ENCODE results near the gene TCHH.
"Not testable (repeated sequence)": the region's sequence is repeated elsewhere in the genome, so short reads cannot be mapped to it uniquely, and the experiment has no call there.

The TCHH gene

DNA sequence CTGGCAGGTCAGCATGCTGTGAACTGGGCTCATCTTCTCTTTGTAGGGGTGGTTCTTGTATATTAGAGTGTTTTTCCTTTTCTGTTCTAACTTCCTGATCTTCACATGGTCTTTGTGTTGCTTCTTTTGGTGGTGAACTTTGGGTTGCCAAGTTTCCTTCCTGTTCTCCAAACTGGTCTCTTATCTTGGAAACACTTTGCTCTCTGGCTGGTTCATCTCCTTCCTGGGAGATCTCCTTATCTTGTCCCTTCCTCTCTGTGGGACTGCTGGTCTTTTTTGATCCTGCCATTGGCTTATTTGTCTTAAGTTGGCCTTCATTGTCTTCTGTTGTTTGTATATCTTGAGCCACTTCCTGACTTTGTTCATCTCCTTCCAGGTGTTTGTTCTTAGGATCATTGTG, 28.5 kb downstream of the TCHH start:
- DNase-seq (ENCODE audit: low spot score), result no peak
- in situ Hi-C loops (cut with MboI; ENCODE audit: low sequenced_read_pairs, unreplicated experiment), result no loop called here

DNA sequence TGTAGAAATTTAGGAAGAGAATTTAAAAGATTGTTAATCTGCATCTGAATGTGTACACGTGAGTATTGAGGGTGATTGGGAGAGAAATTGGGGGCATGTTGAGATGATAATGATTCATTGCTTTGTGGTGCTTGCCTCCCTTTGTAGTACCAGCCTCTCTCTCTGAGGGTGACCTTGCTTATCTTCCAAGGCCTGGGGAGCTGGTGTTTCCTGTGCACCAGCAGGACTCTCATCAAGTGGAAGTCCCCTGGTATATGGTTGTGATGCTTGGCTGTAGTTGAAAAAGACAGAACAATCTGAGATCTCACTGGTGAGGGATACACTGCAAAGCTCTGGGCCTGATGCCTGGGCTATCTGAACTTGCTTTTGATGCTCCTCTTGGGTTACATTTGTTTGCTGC, 30.4 kb downstream of the TCHH start:
- DNase-seq (ENCODE audit: low spot score), result no peak
- in situ Hi-C loops (cut with MboI; ENCODE audit: low sequenced_read_pairs, unreplicated experiment), result no loop called here
- TF ChIP-seq, protein P1, sequence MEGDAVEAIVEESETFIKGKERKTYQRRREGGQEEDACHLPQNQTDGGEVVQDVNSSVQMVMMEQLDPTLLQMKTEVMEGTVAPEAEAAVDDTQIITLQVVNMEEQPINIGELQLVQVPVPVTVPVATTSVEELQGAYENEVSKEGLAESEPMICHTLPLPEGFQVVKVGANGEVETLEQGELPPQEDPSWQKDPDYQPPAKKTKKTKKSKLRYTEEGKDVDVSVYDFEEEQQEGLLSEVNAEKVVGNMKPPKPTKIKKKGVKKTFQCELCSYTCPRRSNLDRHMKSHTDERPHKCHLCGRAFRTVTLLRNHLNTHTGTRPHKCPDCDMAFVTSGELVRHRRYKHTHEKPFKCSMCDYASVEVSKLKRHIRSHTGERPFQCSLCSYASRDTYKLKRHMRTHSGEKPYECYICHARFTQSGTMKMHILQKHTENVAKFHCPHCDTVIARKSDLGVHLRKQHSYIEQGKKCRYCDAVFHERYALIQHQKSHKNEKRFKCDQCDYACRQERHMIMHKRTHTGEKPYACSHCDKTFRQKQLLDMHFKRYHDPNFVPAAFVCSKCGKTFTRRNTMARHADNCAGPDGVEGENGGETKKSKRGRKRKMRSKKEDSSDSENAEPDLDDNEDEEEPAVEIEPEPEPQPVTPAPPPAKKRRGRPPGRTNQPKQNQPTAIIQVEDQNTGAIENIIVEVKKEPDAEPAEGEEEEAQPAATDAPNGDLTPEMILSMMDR (IDR thresholded peaks at IDR 0.05; ENCODE audit: borderline replicate concordance, control extremely low read depth, extremely low read depth, insufficient read depth, missing control alignments), result no peak

More for the DNA sequence above, 28.5 kb downstream of the TCHH start:
- TF ChIP-seq, protein P1 (IDR thresholded peaks at IDR 0.05; ENCODE audit: borderline replicate concordance, control extremely low read depth, extremely low read depth, insufficient read depth, missing control alignments), result no peak

DNA sequence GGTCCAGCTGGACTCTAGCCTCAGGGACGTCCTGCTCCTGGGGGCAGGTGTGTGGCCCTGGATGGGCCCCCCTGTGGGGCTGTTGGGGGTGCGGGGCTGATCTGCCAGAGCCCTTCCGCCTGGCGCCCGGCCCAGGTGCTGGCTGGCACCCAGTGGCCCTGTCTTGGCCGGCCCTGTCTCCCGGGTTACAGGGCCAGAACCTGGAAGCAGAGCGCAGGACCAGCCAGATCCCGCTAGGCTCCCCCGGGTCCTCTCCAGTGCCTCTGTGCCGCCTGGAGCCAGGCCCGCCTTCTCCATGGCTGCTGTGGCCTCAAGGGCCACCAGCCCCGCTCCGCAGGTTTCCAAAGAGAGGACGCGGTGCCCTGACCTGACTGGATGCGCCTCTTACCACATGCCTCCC, 34.2 kb downstream of the TCHH start:
- in situ Hi-C loops (cut with MboI; ENCODE audit: low sequenced_read_pairs, unreplicated experiment), result not testable (repeated sequence)

DNA sequence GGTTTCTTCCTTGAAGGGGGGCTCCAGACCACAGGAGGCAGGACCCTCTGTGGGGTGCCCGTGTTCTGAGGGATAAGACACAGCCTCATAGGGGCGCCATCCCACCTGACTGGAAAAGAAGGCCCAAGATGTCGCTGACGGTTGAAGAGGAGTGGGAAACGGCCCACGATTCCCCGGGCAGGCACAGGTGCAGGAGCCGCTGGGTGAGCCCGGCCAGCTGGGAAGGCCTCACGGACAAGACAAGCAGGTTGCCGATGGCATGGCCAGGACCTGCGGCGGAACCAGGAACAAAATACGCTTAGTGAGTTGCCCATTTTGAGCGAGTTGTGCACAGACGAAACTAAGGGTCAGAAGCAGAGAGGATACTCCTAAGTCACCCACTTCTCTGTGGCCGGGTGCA, 34.8 kb downstream of the TCHH start:
- in situ Hi-C loops (cut with MboI; ENCODE audit: low sequenced_read_pairs, unreplicated experiment); DNase-seq (ENCODE audit: low spot score): not testable (repeated sequence)

More for the DNA sequence above, 34.2 kb downstream of the TCHH start:
- not testable (repeated sequence) for DNase-seq (ENCODE audit: low spot score)

DNA sequence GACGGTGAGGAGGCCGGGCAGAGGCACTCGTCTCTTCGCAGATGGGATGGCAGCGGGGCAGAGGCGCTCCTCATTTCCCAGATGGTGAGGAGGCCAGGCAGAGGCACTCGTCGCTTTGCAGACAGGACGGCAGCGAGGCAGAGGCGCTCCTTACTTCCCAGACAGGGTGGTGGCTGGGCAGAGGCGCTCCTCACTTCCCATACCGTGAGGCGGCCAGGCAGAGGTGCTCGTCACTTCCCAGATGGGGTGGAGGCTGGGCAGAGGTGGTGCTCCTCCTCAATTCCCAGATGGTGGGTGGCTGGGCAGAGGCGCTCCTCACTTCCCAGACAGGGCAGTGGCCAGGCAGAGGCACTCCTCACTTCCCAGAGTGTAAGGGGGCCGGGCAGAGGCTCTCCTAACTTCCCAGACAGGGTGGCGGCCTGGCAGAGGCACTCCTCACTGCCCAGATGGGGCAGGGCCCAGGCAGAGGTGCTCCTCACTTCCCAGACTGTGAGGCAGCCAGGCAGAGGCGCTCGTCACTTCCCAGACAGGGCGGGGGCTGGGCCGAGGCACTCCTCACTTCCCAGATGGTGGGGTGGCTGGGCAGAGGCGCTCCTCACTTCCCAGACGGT, 36.3 kb downstream of the TCHH start:
- in situ Hi-C loops (cut with MboI; ENCODE audit: low sequenced_read_pairs, unreplicated experiment), result no loop called here
- DNase-seq (ENCODE audit: low spot score), result no peak
- TF ChIP-seq, protein P1 (IDR thresholded peaks at IDR 0.05; ENCODE audit: borderline replicate concordance, control extremely low read depth, extremely low read depth, insufficient read depth, missing control alignments), result no peak

DNA sequence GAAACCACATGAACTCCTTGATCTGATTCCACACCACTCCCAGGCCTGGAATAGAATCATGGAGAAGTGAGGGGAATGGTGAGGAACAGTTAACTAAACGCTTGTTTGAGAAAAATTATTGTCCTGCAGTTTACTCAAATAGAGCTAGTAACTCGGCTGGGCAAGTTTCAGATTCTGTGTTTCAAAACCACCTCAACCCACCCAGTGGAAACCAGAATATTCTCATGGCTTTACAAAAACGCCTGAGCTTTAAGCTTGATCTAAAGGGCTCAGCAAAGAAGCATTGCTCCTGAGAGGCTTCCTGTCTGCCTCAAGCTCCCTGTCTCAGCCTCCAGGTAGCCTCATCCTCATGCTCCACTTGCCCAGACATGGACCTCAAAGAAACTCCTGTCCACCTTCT, 42.9 kb downstream of the TCHH start:
- DNase-seq (ENCODE audit: low spot score), result no peak
- TF ChIP-seq, protein P1 (IDR thresholded peaks at IDR 0.05; ENCODE audit: borderline replicate concordance, control extremely low read depth, extremely low read depth, insufficient read depth, missing control alignments), result no peak
- in situ Hi-C loops (cut with MboI; ENCODE audit: low sequenced_read_pairs, unreplicated experiment), result no loop called here

DNA sequence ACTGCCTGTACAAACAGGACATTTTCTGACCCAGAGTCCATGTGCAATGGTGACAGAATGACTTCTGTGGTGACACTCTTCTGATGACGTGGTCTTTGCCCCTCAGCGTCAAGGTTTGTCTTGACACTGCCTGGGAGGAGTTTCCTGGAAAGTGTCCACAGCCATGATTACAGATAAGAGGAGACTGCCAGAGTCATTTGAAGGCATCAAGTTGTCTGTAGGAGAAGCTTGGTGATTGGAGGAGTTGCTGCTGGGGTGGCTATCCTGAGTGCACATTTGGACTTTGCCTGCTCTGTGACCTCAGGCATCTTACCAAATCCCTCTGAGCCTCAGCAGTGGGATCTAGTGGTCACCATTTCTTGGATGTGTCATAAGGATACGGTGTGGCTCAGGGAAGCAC, 44.1 kb downstream of the TCHH start:
- TF ChIP-seq, protein P1 (IDR thresholded peaks at IDR 0.05; ENCODE audit: borderline replicate concordance, control extremely low read depth, extremely low read depth, insufficient read depth, missing control alignments), result no peak
- in situ Hi-C loops (cut with MboI; ENCODE audit: low sequenced_read_pairs, unreplicated experiment), result no loop called here
- no peak for DNase-seq (ENCODE audit: low spot score)

DNA sequence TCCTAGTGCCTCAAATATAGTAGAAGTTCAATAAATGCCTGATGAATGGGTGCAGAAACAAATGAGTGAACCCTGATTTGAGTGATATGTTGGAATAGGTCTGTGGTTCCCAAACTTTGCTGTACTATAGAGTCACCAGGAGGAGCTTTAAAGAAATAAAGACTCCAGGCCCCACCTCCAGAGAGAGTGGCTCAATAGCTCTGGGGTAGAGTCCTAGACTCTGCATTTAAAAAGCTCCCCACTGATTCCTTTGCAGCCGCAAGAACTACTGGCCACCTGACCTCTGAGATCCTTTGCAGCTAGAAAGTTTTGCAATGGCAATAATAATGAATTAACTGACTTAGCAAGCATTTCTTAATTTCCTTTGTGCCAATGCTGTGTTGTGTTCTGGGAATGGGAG, 47.3 kb downstream of the TCHH start:
- no peak for DNase-seq (ENCODE audit: low spot score)
- in situ Hi-C loops (cut with MboI; ENCODE audit: low sequenced_read_pairs, unreplicated experiment), result loop anchor here (10.0 kb wide), 1 partner anchor 377 kb away; no protein-coding TSS in a partner anchor
- TF ChIP-seq, protein P1 (IDR thresholded peaks at IDR 0.05; ENCODE audit: borderline replicate concordance, control extremely low read depth, extremely low read depth, insufficient read depth, missing control alignments), result no peak
